H1 (cell line): ENCODE data around the gene CGA. TPM values are rescaled to one million over a fixed set of nuclear protein-coding genes. Genes with fewer than 3 reads are reported as not detected.

Experiments used
- CTCF ChIA-PET: fragments of 300-600 bp; sonication (Branson Sonifier 250); formaldehyde crosslinking; loops from one replicate; lab custom pipeline; 2021; ENCODE audit not compliant: partially characterized antibody; lab: Charles Lee
- POLR2A ChIA-PET: fragments of 300-600 bp; sonication (Branson Sonifier 250); formaldehyde crosslinking; loops from one replicate; lab custom pipeline; 2021; ENCODE audit warnings: inconsistent platforms; ENCODE audit not compliant: partially characterized antibody; lab: Charles Lee
- DNase-seq, 2 experiments: peaks; one replicate each; pipeline versions ENCODE4 v3.0.0 to v3.0.0-alpha.2; 2010 to 2022; ENCODE audit warnings: low spot score in 2 of 2, low read depth in 1 of 2, mixed read lengths in 1 of 2
- FAIRE-seq: peaks from 2 replicates; lab custom pipeline; 2011; peaks lifted over from hg19 to GRCh38; lab: Jason Lieb, UNC
- H2AFZ ChIP-seq: 2 replicates; pipeline ENCODE4 v1.8.1; 2012; ENCODE audit warnings: low read length, inconsistent platforms
- H2AK5ac ChIP-seq: 2 replicates; pipeline ENCODE4 v1.6.1; 2013; ENCODE audit warnings: low read depth, low read length
- H2BK120ac ChIP-seq: replicated peaks from 2 replicates; pipeline ENCODE3; 2013; ENCODE audit warnings: low read depth, low read length, inconsistent platforms
- H2BK12ac ChIP-seq: 2 replicates; pipeline ENCODE4 v1.6.1; 2013; ENCODE audit warnings: low read depth, low read length
- H2BK15ac ChIP-seq: 2 replicates; pipeline ENCODE4 v1.6.1; 2013; ENCODE audit warnings: low read length
- H2BK20ac ChIP-seq: 2 replicates; pipeline ENCODE4 v1.6.1; 2013; ENCODE audit warnings: low read length
- H2BK5ac ChIP-seq: 2 replicates; pipeline ENCODE4 v1.6.1; 2013; ENCODE audit warnings: low read depth, low read length
- H3K14ac ChIP-seq: 2 replicates; pipeline ENCODE4 v1.6.1; 2013; ENCODE audit warnings: inconsistent platforms; ENCODE audit not compliant: insufficient read length
- H3K18ac ChIP-seq: 2 replicates; pipeline ENCODE4 v1.6.1; 2013; ENCODE audit warnings: low read length; ENCODE audit errors: extremely low read depth
- H3K23ac ChIP-seq: 2 replicates; pipeline ENCODE4 v1.6.1; 2013; ENCODE audit warnings: inconsistent platforms; ENCODE audit not compliant: insufficient read length
- H3K23me2 ChIP-seq: 2 replicates; pipeline ENCODE4 v1.6.1; 2013; ENCODE audit warnings: low read depth, low read length
- H3K27ac ChIP-seq: 2 replicates; pipeline ENCODE4 v1.6.1; 2011; ENCODE audit warnings: low read depth, low read length, inconsistent platforms
- H3K27me3 ChIP-seq, 4 experiments: replicated peaks in 1 of 4; 1 replicate in 1 of 4; 2 replicates in 3 of 4; pipeline versions ENCODE4 v1.6.1 to v1.8.1; 2011 to 2013; ENCODE audit warnings: low read length in 3 of 4, mild to moderate bottlenecking in 3 of 4, inconsistent platforms in 2 of 4, mixed read lengths in 2 of 4, moderate library complexity in 1 of 4; ENCODE audit not compliant: control insufficient read depth in 3 of 4, insufficient read depth in 3 of 4; ENCODE audit errors: extremely low read depth in 1 of 4
- H3K36me3 ChIP-seq, 4 experiments: 2 replicates each; pipeline versions ENCODE4 v1.6.1 to v1.8.1; 2011 to 2013; ENCODE audit warnings: mild to moderate bottlenecking in 4 of 4, low read length in 3 of 4, moderate library complexity in 2 of 4, control low read depth in 1 of 4, inconsistent platforms in 1 of 4; ENCODE audit not compliant: insufficient read depth in 4 of 4, control insufficient read depth in 2 of 4
- H3K4ac ChIP-seq: replicated peaks from 2 replicates; pipeline ENCODE3; 2013; ENCODE audit warnings: low read length, low read depth, mixed read lengths, inconsistent platforms; ENCODE audit not compliant: insufficient read length
- H3K4me1 ChIP-seq, 4 experiments: replicated peaks in 1 of 4; 1 replicate in 1 of 4; 2 replicates in 3 of 4; pipeline versions ENCODE4 v1.6.1 to v1.8.1; 2011 to 2013; ENCODE audit warnings: low read length in 3 of 4, inconsistent platforms in 2 of 4, mixed read lengths in 1 of 4; ENCODE audit not compliant: insufficient read depth in 4 of 4, control insufficient read depth in 3 of 4
- H3K4me2 ChIP-seq, 2 experiments: 2 replicates each; pipeline versions ENCODE4 v1.6.1 to v1.8.1; 2011 to 2013; ENCODE audit warnings: low read depth in 2 of 2, low read length in 2 of 2, control low read depth in 1 of 2, inconsistent platforms in 1 of 2, mild to moderate bottlenecking in 1 of 2; ENCODE audit not compliant: insufficient read depth in 1 of 2
- H3K4me3 ChIP-seq, 4 experiments: fragments of 200-600, 300-600 bp in 1 of 4; sonication (generic), shearing (Covaris generic), sonication (Bioruptor Twin) in 1 of 4; 2 replicates each; pipeline versions ENCODE4 v1.5.1 to v1.8.1; 2011 to 2016; ENCODE audit warnings: low read length in 4 of 4, low read depth in 3 of 4, control low read depth in 2 of 4, inconsistent platforms in 2 of 4, mild to moderate bottlenecking in 2 of 4, mixed read lengths in 1 of 4, moderate library complexity in 1 of 4; ENCODE audit not compliant: insufficient read depth in 2 of 4; ENCODE audit errors: extremely low read depth in 1 of 4
- H3K56ac ChIP-seq: replicated peaks from 2 replicates; pipeline ENCODE3; 2013; ENCODE audit warnings: low read depth, mild to moderate bottlenecking, mixed read lengths, low read length, inconsistent platforms; ENCODE audit not compliant: insufficient read length
- H3K79me1 ChIP-seq: 2 replicates; pipeline ENCODE4 v1.6.1; 2013; ENCODE audit warnings: low read depth, low read length, control low read depth
- H3K79me2 ChIP-seq, 2 experiments: 2 replicates each; pipeline versions ENCODE4 v1.6.1 to v1.8.1; 2012 to 2013; ENCODE audit warnings: low read length in 2 of 2, mild to moderate bottlenecking in 2 of 2, inconsistent platforms in 1 of 2; ENCODE audit not compliant: insufficient read depth in 2 of 2, control insufficient read depth in 1 of 2
- H3K9ac ChIP-seq, 4 experiments: replicated peaks in 1 of 4; 1 replicate in 1 of 4; 2 replicates in 3 of 4; pipeline versions ENCODE4 v1.6.1 to v1.8.1; 2011 to 2013; ENCODE audit warnings: low read depth in 3 of 4, low read length in 3 of 4, control low read depth in 2 of 4, mild to moderate bottlenecking in 2 of 4, moderate library complexity in 2 of 4, inconsistent platforms in 1 of 4; ENCODE audit errors: extremely low read depth in 1 of 4
- H3K9me3 ChIP-seq, 2 experiments: 2 replicates each; pipeline versions ENCODE4 v1.6.1 to v1.8.1; 2012 to 2013; ENCODE audit warnings: mild to moderate bottlenecking in 2 of 2, moderate library complexity in 2 of 2, control low read depth in 1 of 2, inconsistent platforms in 1 of 2, low read depth in 1 of 2, low read length in 1 of 2, mixed read lengths in 1 of 2; ENCODE audit not compliant: insufficient read depth in 2 of 2
- H4K20me1 ChIP-seq, 2 experiments: replicated peaks in 1 of 2; 2 replicates each; pipeline versions ENCODE3 to v1.8.1; 2011 to 2013; ENCODE audit warnings: inconsistent platforms in 2 of 2, low read length in 2 of 2, mild to moderate bottlenecking in 1 of 2; ENCODE audit not compliant: insufficient read depth in 2 of 2, control insufficient read depth in 1 of 2
- H4K5ac ChIP-seq: 2 replicates; pipeline ENCODE4 v1.6.1; 2013; ENCODE audit warnings: low read length, low read depth, mixed read lengths, inconsistent platforms; ENCODE audit not compliant: insufficient read length
- H4K8ac ChIP-seq: 2 replicates; pipeline ENCODE4 v1.8.0; 2013; ENCODE audit warnings: mild to moderate bottlenecking, moderate library complexity, low read length, inconsistent platforms; ENCODE audit not compliant: insufficient read depth; ENCODE audit errors: extremely low read depth
- H4K91ac ChIP-seq: replicated peaks from 2 replicates; pipeline ENCODE3; 2013; ENCODE audit warnings: low read length, mixed read lengths, inconsistent platforms; ENCODE audit not compliant: insufficient read length
- BACH1 ChIP-seq: IDR thresholded peaks from 2 replicates; pipeline ENCODE4 v1.6.1; 2012; ENCODE audit warnings: low read length, improper control_type of control experiment
- BCL11A ChIP-seq, 2 experiments: IDR thresholded peaks; one replicate each; pipeline ENCODE4 v1.6.1; 2011; ENCODE audit warnings: low read depth in 2 of 2, low read length in 2 of 2, mild to moderate bottlenecking in 2 of 2
- HDAC6 ChIP-seq: IDR thresholded peaks from one replicate; pipeline ENCODE4 v1.7.1; 2012; ENCODE audit warnings: low read depth, mild to moderate bottlenecking, inconsistent platforms, low read length, moderate library complexity
- RXRA ChIP-seq: IDR thresholded peaks from 2 replicates; pipeline ENCODE4 v1.6.1; 2011; ENCODE audit warnings: low read depth, mild to moderate bottlenecking, low read length, moderate library complexity; ENCODE audit not compliant: insufficient read depth
- SIRT6 ChIP-seq: IDR thresholded peaks from one replicate; pipeline ENCODE4 v1.7.1; 2012; ENCODE audit warnings: low read length, inconsistent platforms
- TAF7 ChIP-seq: optimal IDR thresholded peaks from 2 replicates; pipeline ENCODE3; 2011; ENCODE audit warnings: low read depth, mild to moderate bottlenecking, inconsistent platforms, low read length, moderate library complexity, borderline replicate concordance
- WGBS, 2 experiments: shearing (Covaris generic) in 1 of 2; methylation state at CpG; one replicate each; pipeline versions ENCODE4 v1.1.6 to v1.1.7; 2013 to 2015; ENCODE audit warnings: low lambda C conversion rate in 2 of 2, mixed read lengths in 2 of 2, inconsistent platforms in 1 of 2, low coverage in 1 of 2, missing lambda C conversion rate in 1 of 2; ENCODE audit not compliant: insufficient replicate concordance in 2 of 2, insufficient coverage in 1 of 2, insufficient read length in 1 of 2; ENCODE audit errors: extremely low coverage in 1 of 2, missing lambda C conversion rate in 1 of 2; 5-methylcytosine and 5-hydroxymethylcytosine counted together
- polyA plus RNA-seq, 7 experiments: library from polyadenylated mRNA; depleted of rRNA in 3 of 7; stranded (reverse) in 5 of 7; unstranded in 2 of 7; fragments of >200 nt in 5 of 7; fragments of 200-250 nt in 2 of 7; gene quantifications; 1 replicate in 5 of 7; 2 replicates in 1 of 7; 4 replicates in 1 of 7; pipeline versions ENCODE4 v1.2.1 to v1.2.3, GENCODE V29; 2011 to 2013; ENCODE audit warnings: missing spikeins in 2 of 7, mixed read lengths in 2 of 7
- total RNA-seq: library from RNA; stranded (reverse); fragmentation: NEBNext Ultra II Directional; extraction: Animal tissue kit (Norgen Biotek cat#: 25700); gene quantifications from 2 replicates; pipeline ENCODE4 v1.2.1, GENCODE V29; 2021

The CGA gene
- total and polyA plus RNA-seq, 2 of the 8 experiments (the other 6 are each of a cell fraction or from before 2014, with no cell fraction given) = not detected

DNA sequence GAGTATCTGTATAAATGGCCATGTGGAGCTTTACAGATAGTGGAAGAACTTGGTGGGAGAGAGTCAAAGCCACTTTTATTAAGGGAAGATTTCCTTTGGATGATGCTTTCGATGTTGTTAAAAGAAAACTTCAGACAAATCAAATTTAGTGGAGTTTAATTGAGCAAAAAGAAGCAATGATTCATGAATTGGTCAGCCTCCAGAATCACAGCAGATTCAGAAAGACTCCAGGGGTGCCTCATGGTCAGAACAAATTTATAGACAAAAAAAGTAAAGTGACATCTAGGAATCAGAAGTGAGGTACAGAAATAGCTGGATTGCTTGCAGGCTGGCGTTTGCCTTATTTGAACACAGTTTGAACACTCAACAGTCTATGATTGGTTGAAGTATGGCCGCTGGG, 5.3 kb upstream of the CGA start:
- no peaks in the 10 kb centered on the region for H3K27me3 ChIP-seq
- POLR2A ChIA-PET = no interaction called here

More for the DNA sequence above, 5.3 kb upstream of the CGA start:
- no peak overlapping the region for H4K91ac ChIP-seq
- H2BK5ac ChIP-seq = no peak overlapping the region
- H3K14ac ChIP-seq = no peak overlapping the region
- H2BK12ac ChIP-seq = no peak overlapping the region
- no peaks in the 10 kb centered on the region for H3K4me1 ChIP-seq
- H4K8ac ChIP-seq = no peak overlapping the region
- H3K36me3 ChIP-seq = no peaks in the 10 kb centered on the region
- FAIRE-seq (no peak), DNase-seq (no peak)
- H2BK15ac ChIP-seq = no peak overlapping the region
- no peak overlapping the region for H2BK20ac ChIP-seq
- no peak overlapping the region for H3K4me3 ChIP-seq
- CTCF ChIA-PET = interaction anchor here (0.6 to 2.4 kb wide), 4 partner anchors 22 to 760 kb away, joined by 3 to 10 read pairs (median 3); no protein-coding TSS in a partner anchor
- no peak overlapping the region for H2BK120ac ChIP-seq
- no peak for TF ChIP-seq BACH1
- no peak for TF ChIP-seq BCL11A (IDR thresholded peaks at IDR 0.05; ENCODE audit: low read depth in 2 of 2, low read length in 2 of 2)
- no peak for TF ChIP-seq SIRT6
- TF ChIP-seq RXRA = no peak
- no peak for TF ChIP-seq HDAC6
- TF ChIP-seq TAF7 = no peak
- no peak overlapping the region for H3K23ac ChIP-seq
- no peak overlapping the region for H3K4me2 ChIP-seq
- H3K27ac ChIP-seq = no peak overlapping the region
- H3K18ac ChIP-seq = no peak overlapping the region
- H4K20me1 ChIP-seq = no peaks in the 10 kb centered on the region
- no peaks in the 10 kb centered on the region for H3K23me2 ChIP-seq
- H2AK5ac ChIP-seq = no peak overlapping the region
- no peaks in the 10 kb centered on the region for H3K79me2 ChIP-seq
- no peak overlapping the region for H3K4ac ChIP-seq
- 91% methylated on average over 3 of the region's 3 CpGs; no CpG with 5 or more reads in 1 of the 2 experiments for WGBS, 2 experiments
- H4K5ac ChIP-seq = no peak overlapping the region
- H2AFZ ChIP-seq = no peak overlapping the region
- no peak overlapping the region for H3K9ac ChIP-seq
- no peak overlapping the region for H3K56ac ChIP-seq
- no peaks in the 10 kb centered on the region for H3K9me3 ChIP-seq
- no peaks in the 10 kb centered on the region for H3K79me1 ChIP-seq
